SU-DHL-6 (cell line): ENCODE results near the gene TMEM52.

Experiments used
- EZH2phosphoT487 ChIP-seq: fragments of 200-600 bp; sonication (generic), shearing (Covaris generic); conservative IDR thresholded peaks from 2 replicates; pipeline ENCODE4 v1.6.1; 2018; ENCODE audit warnings: mild to moderate bottlenecking, antibody characterized with exemption, low read length, moderate library complexity, mixed read lengths
- TF ChIP-seq, protein P1 (sequence below): fragments of 200-600 bp; sonication (generic); IDR thresholded peaks from one replicate; pipeline ENCODE4 v1.5.1; 2017; ENCODE audit warnings: antibody characterized with exemption, mild to moderate bottlenecking, low read length, moderate library complexity; ENCODE audit not compliant: insufficient read depth, poor library complexity, severe bottlenecking

DNA sequence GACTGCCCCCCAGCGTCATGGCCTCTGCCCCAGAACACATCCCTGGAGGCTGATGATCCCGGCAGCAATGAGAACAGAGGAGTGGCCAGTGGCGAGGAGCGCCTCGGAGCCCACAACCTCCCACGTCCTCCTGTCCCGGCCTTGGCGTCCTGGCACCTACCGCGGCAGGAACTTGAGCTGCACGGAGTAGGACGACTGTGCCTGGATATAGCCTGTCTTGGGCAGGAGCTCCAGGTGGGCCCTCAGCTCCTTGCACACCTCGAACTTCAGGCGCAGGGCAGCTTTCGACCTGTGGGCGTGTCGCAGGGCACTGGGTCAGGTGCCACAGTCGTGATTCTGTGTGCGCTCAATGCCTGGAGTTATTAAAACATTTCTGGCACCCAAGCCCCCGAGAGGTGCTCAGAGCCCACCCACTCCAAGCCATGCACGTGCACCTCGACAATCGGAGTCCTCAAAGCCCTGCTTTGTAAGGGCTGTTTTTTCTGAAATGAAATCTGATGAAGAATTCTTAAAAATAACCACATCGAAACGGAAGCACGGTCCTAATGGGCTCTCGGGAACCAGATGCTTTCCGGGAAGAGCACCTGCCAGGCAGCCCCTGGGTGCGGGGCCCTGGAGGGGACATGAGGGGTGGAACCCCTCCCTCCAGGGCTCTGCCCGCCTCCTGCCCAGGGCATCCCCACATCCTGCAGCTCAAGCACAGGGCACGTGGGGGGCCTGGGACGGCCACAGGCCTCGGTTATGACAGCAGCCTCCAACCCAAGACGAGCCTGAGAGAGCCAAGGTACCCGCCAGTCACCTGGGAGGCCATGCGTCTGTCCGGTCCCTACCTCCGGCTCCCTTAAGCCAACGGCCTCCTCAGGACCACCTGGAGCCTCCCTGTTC, 23.0 kb upstream of the TMEM52 start:
- TF ChIP-seq, protein P1, sequence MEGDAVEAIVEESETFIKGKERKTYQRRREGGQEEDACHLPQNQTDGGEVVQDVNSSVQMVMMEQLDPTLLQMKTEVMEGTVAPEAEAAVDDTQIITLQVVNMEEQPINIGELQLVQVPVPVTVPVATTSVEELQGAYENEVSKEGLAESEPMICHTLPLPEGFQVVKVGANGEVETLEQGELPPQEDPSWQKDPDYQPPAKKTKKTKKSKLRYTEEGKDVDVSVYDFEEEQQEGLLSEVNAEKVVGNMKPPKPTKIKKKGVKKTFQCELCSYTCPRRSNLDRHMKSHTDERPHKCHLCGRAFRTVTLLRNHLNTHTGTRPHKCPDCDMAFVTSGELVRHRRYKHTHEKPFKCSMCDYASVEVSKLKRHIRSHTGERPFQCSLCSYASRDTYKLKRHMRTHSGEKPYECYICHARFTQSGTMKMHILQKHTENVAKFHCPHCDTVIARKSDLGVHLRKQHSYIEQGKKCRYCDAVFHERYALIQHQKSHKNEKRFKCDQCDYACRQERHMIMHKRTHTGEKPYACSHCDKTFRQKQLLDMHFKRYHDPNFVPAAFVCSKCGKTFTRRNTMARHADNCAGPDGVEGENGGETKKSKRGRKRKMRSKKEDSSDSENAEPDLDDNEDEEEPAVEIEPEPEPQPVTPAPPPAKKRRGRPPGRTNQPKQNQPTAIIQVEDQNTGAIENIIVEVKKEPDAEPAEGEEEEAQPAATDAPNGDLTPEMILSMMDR = no peak
- TF ChIP-seq EZH2phosphoT487 = no peak
